PFSK-1 (cell line): ENCODE results near the gene FAM219A.

Source experiments
- FOXP2 ChIP-seq: optimal IDR thresholded peaks from 2 replicates; pipeline ENCODE3; 2011; ENCODE audit warnings: borderline replicate concordance, control low read depth, inconsistent platforms; ENCODE audit not compliant: insufficient read depth; ENCODE audit errors: extremely low read length, extremely low read depth
- POLR2AphosphoS5 ChIP-seq: IDR thresholded peaks from 2 replicates; pipeline ENCODE4 v1.6.1; 2012; ENCODE audit warnings: low read depth, mild to moderate bottlenecking, control low read depth, low read length, moderate library complexity
- REST ChIP-seq, 2 experiments: IDR thresholded peaks; 2 replicates each; pipeline versions ENCODE4 v1.6.1 to v1.8.0; 2011 to 2012; ENCODE audit warnings: low read depth in 2 of 2, low read length in 2 of 2, control low read depth in 1 of 2, inconsistent platforms in 1 of 2, mild to moderate bottlenecking in 1 of 2, moderate library complexity in 1 of 2; ENCODE audit not compliant: insufficient read depth in 1 of 2
- SIN3A ChIP-seq: IDR thresholded peaks from 2 replicates; pipeline ENCODE4 v1.6.1; 2012; ENCODE audit warnings: mild to moderate bottlenecking, low read length, moderate library complexity, borderline replicate concordance; ENCODE audit not compliant: insufficient read depth
- TAF1 ChIP-seq: IDR thresholded peaks from 2 replicates; pipeline ENCODE4 v1.6.1; 2012; ENCODE audit warnings: low read length, control low read depth, borderline replicate concordance; ENCODE audit not compliant: insufficient read depth

Gene FAM219A

DNA sequence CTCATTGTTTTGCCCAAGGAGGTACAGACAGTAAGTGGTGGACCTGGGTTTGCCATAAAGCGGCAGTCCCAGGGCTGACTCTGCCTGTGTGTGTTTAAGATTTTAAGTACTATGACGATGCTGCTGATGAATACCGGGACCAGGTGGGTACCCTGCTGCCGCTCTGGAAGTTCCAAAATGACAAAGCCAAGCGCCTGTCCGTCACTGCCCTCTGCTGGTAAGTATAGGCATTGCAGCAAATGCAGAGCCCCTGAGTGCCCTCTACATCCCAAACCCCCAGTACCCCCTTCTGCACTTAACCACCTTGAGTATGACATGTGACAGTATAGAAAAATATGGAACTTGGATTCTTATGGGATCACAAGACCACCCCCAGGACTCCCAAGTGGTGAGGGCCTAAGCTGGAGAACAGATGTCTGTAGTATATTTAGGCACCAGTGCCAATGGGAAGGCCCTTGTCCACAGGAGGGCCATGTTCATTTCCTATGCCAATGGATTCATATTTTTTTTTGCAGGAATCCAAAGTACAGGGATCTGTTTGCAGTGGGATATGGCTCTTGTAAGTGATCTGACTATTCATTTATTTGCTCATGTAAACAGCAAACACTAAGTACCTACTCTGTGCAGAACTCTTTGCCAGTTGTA lies 42.4 kb upstream of the FAM219A start:
- TF ChIP-seq FOXP2, result no peak
- TF ChIP-seq POLR2AphosphoS5, result no peak
- TF ChIP-seq SIN3A, result no peak
- no peak for TF ChIP-seq REST (IDR thresholded peaks at IDR 0.05; ENCODE audit: insufficient read depth in 1 of 2, low read depth in 2 of 2, low read length in 2 of 2)
- no peak for TF ChIP-seq TAF1

- TF ChIP-seq SIN3A, result no peak
- no peak for TF ChIP-seq POLR2AphosphoS5
- no peak for TF ChIP-seq REST (IDR thresholded peaks at IDR 0.05; ENCODE audit: insufficient read depth in 1 of 2, low read depth in 2 of 2, low read length in 2 of 2)
- TF ChIP-seq FOXP2, result no peak
- TF ChIP-seq TAF1, result no peak
These were observed 40.7 kb upstream of the FAM219A start for GRCh38 chr9:34499076-34499475.

GRCh38 chr9:34498553-34498952 lies 40.2 kb upstream of the FAM219A start:
- no peak for TF ChIP-seq POLR2AphosphoS5
- no peak for TF ChIP-seq SIN3A
- TF ChIP-seq REST (IDR thresholded peaks at IDR 0.05; ENCODE audit: insufficient read depth in 1 of 2, low read depth in 2 of 2, low read length in 2 of 2), result no peak
- TF ChIP-seq TAF1, result no peak
- TF ChIP-seq FOXP2, result no peak

DNA sequence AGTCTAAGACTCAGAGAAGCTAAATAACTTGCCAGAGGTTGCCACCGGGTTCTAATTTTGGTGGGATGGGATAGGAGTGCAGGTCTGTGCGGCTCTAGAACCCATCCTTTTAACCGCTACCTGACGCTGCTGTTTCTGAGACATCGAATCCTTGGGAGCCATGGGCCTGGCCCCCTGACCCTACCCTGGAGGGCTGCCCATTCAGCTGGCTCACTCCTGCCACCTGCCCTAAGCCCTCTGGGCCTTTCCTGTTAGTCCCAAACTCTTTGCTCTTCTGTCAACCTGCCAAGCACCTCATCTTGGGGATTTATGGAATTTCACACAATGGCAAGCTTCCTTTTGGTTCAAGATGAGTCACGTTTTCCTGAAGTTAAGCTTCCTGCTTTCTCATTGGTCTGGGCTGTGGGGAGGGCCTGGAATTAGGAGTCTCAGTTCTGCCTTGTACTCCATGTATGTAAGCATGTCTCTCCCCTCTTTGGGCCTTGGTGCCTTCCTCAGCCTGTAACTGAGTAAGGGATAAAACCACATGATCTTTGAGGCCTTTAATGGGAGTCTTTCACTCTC lies 37.9 kb upstream of the FAM219A start:
- TF ChIP-seq TAF1 (no peak), REST (IDR thresholded peaks at IDR 0.05; ENCODE audit: insufficient read depth in 1 of 2, low read depth in 2 of 2, low read length in 2 of 2) (no peak), FOXP2 (no peak), POLR2AphosphoS5 (no peak), SIN3A (no peak)
